Measurements from ENCODE around the gene TMEM45A. TPM values are rescaled to one million over a fixed set of nuclear protein-coding genes. Genes with fewer than 3 reads are reported as not detected.
"Not testable (repeated sequence)": the region's sequence is repeated elsewhere in the genome, so short reads cannot be mapped to it uniquely, and the experiment has no call there.

Gene TMEM45A
- total and polyA plus RNA-seq, 7 donors = 1.4 to 23.9 (median 12.2) TPM

- TF ChIP-seq CTCF (IDR thresholded peaks at IDR 0.05) = no peak
- TF ChIP-seq POLR2AphosphoS5 (IDR thresholded peaks at IDR 0.05) = no peak
- no peak for TF ChIP-seq POLR2A (IDR thresholded peaks at IDR 0.05)
- no peak for TF ChIP-seq EP300 (IDR thresholded peaks at IDR 0.05)
- intact Hi-C loops (cut with DNase I) = no loop called here
- WGBS, 2 donors = 94 to 95% methylated on average over 1 of the region's 1 CpG
- H3K27me3 ChIP-seq = no peaks in the 10 kb centered on the region
- DNase-seq = no peak
- H3K36me3 ChIP-seq = no peaks in the 10 kb centered on the region
- H3K27ac ChIP-seq = no peak overlapping the region
- no peaks in the 10 kb centered on the region for H3K9me3 ChIP-seq
- no peak overlapping the region for H3K4me3 ChIP-seq
- H3K4me1 ChIP-seq = no peaks in the 10 kb centered on the region
Measured at GRCh38 chr3:100535610-100535943, 43.2 kb downstream of the TMEM45A start.

- intact Hi-C loops (cut with DNase I) = no loop called here
- DNase-seq = no peak
- no peaks in the 10 kb centered on the region for H3K27me3 ChIP-seq
- TF ChIP-seq POLR2AphosphoS5 (IDR thresholded peaks at IDR 0.05) = no peak
- no peak for TF ChIP-seq CTCF (IDR thresholded peaks at IDR 0.05)
- no peaks in the 10 kb centered on the region for H3K9me3 ChIP-seq
- 92 to 94% methylated on average over 2 of the region's 2 CpGs for WGBS, 2 donors
- no peak overlapping the region for H3K27ac ChIP-seq
- no peaks in the 10 kb centered on the region for H3K4me1 ChIP-seq
- no peaks in the 10 kb centered on the region for H3K36me3 ChIP-seq
- no peak overlapping the region for H3K4me3 ChIP-seq
Measured at GRCh38 chr3:100536093-100536492, 43.7 kb downstream of the TMEM45A start.

- 82 to 91% methylated on average over 5 of the region's 5 CpGs for WGBS, 2 donors
- no peaks in the 10 kb centered on the region for H3K9me3 ChIP-seq
- no peaks in the 10 kb centered on the region for H3K27me3 ChIP-seq
- H3K4me3 ChIP-seq = no peak overlapping the region
- intact Hi-C loops (cut with DNase I) = no loop called here
- no peak for DNase-seq
- no peak overlapping the region for H3K27ac ChIP-seq
- no peak for TF ChIP-seq POLR2AphosphoS5 (IDR thresholded peaks at IDR 0.05)
- TF ChIP-seq POLR2A (IDR thresholded peaks at IDR 0.05) = no peak
- no peak for TF ChIP-seq CTCF (IDR thresholded peaks at IDR 0.05)
- TF ChIP-seq EP300 (IDR thresholded peaks at IDR 0.05) = no peak
- no peaks in the 10 kb centered on the region for H3K36me3 ChIP-seq
- no peaks in the 10 kb centered on the region for H3K4me1 ChIP-seq
Measured at GRCh38 chr3:100537646-100538338, 45.4 kb downstream of the TMEM45A start.

- Histone ChIP-seq H3K4me3 (no peak overlapping the region), H3K9me3 (no peaks in the 10 kb centered on the region), H3K27ac (no peak overlapping the region), H3K36me3 (no peaks in the 10 kb centered on the region), H3K27me3 (no peaks in the 10 kb centered on the region), H3K4me1 (no peaks in the 10 kb centered on the region)
- TF ChIP-seq EP300 (IDR thresholded peaks at IDR 0.05) = no peak
- TF ChIP-seq POLR2AphosphoS5 (IDR thresholded peaks at IDR 0.05) = no peak
- TF ChIP-seq POLR2A (IDR thresholded peaks at IDR 0.05) = no peak
- no peak for TF ChIP-seq CTCF (IDR thresholded peaks at IDR 0.05)
- DNase-seq = no peak
- WGBS, 2 donors = 80 to 86% methylated on average over 1 of the region's 1 CpG
- intact Hi-C loops (cut with DNase I) = no loop called here
Measured at GRCh38 chr3:100538339-100538706, 45.9 kb downstream of the TMEM45A start.

- Histone ChIP-seq H3K9me3 (no peaks in the 10 kb centered on the region), H3K27ac (no peak overlapping the region), H3K36me3 (no peaks in the 10 kb centered on the region), H3K4me3 (no peak overlapping the region), H3K27me3 (no peaks in the 10 kb centered on the region), H3K4me1 (no peaks in the 10 kb centered on the region)
- 88 to 99% methylated on average over 2 of the region's 2 CpGs for WGBS, 2 donors
- TF ChIP-seq EP300 (IDR thresholded peaks at IDR 0.05) = no peak
- TF ChIP-seq POLR2A (IDR thresholded peaks at IDR 0.05) = no peak
- TF ChIP-seq POLR2AphosphoS5 (IDR thresholded peaks at IDR 0.05) = no peak
- TF ChIP-seq CTCF (IDR thresholded peaks at IDR 0.05) = no peak
- intact Hi-C loops (cut with DNase I) = no loop called here
- no peak for DNase-seq
Measured at GRCh38 chr3:100540791-100541334, 48.4 kb downstream of the TMEM45A start.

GRCh38 chr3:100541428-100541827 lies 49.0 kb downstream of the TMEM45A start:
- H3K4me1 ChIP-seq; H3K36me3 ChIP-seq; DNase-seq; H3K4me3 ChIP-seq; intact Hi-C loops (cut with DNase I); H3K9me3 ChIP-seq; H3K27ac ChIP-seq; H3K27me3 ChIP-seq: not testable (repeated sequence)
- WGBS, 2 donors = 94 to 95% methylated on average over 3 of the region's 3 CpGs
